ENCODE data around the gene RORC. TPM values are rescaled to one million over a fixed set of nuclear protein-coding genes. Genes with fewer than 3 reads are reported as not detected.
"Not testable (repeated sequence)": the region's sequence is repeated elsewhere in the genome, so short reads cannot be mapped to it uniquely, and the experiment has no call there.

RORC gene
- total RNA-seq = 10 to 100 TPM; 32.3 to 51.4 TPM

DNA sequence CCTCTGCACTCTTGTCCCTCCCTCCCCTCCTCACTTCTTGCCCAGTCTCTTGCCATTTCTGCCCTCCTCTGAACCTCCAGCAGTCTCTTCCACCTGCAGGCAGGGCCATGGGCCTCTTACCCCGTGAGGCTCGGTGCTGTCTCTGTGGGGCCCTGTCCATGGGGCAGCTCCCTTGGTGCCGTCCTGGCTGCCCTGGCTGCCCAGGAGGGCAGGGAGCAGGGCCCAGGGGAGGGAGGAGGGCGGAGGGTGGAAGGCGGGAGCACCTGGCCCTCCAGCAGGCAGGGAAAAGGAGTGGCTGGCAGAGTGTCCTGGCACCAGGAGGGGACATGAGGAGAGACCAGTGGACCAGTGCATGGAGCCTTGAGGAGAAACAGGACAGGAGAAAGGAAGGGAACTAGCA, at the start of gene RORC:
Gene RORC (minus strand): TSS at position 198 of the 400 bp plus-strand sequence. CDS start 38 bp downstream, at position 160.
- TF ChIP-seq, protein P1, sequence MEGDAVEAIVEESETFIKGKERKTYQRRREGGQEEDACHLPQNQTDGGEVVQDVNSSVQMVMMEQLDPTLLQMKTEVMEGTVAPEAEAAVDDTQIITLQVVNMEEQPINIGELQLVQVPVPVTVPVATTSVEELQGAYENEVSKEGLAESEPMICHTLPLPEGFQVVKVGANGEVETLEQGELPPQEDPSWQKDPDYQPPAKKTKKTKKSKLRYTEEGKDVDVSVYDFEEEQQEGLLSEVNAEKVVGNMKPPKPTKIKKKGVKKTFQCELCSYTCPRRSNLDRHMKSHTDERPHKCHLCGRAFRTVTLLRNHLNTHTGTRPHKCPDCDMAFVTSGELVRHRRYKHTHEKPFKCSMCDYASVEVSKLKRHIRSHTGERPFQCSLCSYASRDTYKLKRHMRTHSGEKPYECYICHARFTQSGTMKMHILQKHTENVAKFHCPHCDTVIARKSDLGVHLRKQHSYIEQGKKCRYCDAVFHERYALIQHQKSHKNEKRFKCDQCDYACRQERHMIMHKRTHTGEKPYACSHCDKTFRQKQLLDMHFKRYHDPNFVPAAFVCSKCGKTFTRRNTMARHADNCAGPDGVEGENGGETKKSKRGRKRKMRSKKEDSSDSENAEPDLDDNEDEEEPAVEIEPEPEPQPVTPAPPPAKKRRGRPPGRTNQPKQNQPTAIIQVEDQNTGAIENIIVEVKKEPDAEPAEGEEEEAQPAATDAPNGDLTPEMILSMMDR (IDR thresholded peaks at IDR 0.05) = peak in 1 of 7 experiments; percentile 22
- peak; percentile 72 to 95 (median 94) for TF ChIP-seq POLR2A (IDR thresholded peaks at IDR 0.05)
- peaks cover 85% of the 10 kb centered on the region for H3K4me1 ChIP-seq
- H3K27ac ChIP-seq = peak within 1 kb of the TSS; percentile 87 to 98 (median 94)
- no peaks in the 10 kb centered on the region for H3K9me3 ChIP-seq
- 16 to 36% methylated on average over 2 to 5 of the region's 5 CpGs for WGBS, 2 donors
- no peaks in the 10 kb centered on the region for H3K27me3 ChIP-seq
- H3K36me3 ChIP-seq (replicated peaks in 1 of 2; ENCODE audit: insufficient read depth in 1 of 2, low read depth in 2 of 2) = peaks cover 2 to 4% of the 10 kb centered on the region in 2 donors
- ATAC-seq = peak; percentile 80
- DNase-seq = peak; percentile 89 to 93 (median 92)
- H3K4me3 ChIP-seq = peak within 1 kb of the TSS; percentile 76 to 79
- intact Hi-C loops (cut with DNase I) = no loop called here

DNA sequence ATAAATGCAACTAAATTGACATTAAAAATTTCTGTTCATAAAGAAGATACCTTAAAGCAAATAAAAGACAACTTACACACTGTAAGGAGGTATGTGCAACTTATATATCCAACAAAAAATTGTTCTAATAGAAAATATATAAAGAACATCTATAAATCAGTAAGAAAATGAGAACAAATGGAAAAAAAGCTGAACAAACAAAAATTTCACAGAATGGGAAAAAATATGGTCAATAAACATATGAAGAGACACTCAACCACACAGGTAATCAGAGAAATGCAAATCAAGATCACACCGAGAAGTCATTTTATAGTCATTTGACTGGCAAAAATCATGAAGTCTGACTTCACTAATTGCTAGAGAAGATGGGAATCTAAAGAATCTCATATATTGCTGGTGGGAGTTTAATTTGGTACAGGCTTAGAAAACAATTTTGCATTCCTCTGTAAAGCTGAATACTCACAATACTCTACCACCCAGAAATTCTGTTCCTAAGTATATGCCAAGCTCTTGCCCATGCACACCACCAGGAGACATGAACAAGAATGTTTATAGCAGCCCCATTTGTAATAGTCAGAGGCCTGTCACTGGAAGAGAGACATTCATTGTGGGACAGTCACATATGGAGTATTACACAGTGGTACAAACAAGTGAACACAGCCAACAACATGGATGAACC, 44.0 kb upstream of the RORC start:
- DNase-seq (no peak), ATAC-seq (no peak)
- Histone ChIP-seq H3K27ac (no peak overlapping the region), H3K4me1 (no peaks in the 10 kb centered on the region), H3K27me3 (no peaks in the 10 kb centered on the region), H3K9me3 (no peaks in the 10 kb centered on the region), H3K4me3 (no peak overlapping the region), H3K36me3 (replicated peaks in 1 of 2; ENCODE audit: insufficient read depth in 1 of 2, low read depth in 2 of 2) (no peaks in the 10 kb centered on the region)
- TF ChIP-seq POLR2A (IDR thresholded peaks at IDR 0.05) = no peak
- TF ChIP-seq, protein P1 (IDR thresholded peaks at IDR 0.05) = no peak
- 85 to 93% methylated on average over 1 of the region's 1 CpG for WGBS, 2 donors
- intact Hi-C loops (cut with DNase I) = no loop called here

DNA sequence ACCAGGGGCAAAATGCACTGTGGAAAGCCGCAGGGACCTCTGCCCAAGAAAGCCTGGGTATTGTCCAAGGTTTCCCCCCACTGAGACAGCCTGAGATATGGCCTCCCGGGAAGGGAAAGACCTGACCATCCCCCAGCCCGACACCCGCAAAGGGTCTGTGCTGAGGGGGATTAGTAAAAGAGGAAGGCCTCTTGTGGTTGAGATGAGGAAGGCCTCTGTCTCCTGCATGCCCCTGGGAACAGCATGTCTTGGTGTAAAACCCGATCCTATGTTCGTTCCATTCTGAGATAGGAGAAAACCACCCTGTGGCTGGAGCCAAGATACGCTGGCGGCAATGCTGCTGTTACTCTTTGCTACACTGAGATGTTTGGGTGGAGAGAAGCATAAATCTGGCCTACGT, 41.2 kb upstream of the RORC start:
- ATAC-seq; H3K9me3 ChIP-seq; DNase-seq; intact Hi-C loops (cut with DNase I); H3K27me3 ChIP-seq; H3K4me3 ChIP-seq; H3K36me3 ChIP-seq (replicated peaks in 1 of 2; ENCODE audit: insufficient read depth in 1 of 2, low read depth in 2 of 2); H3K4me1 ChIP-seq: not testable (repeated sequence)
- WGBS, 2 donors = 51 to 75% methylated on average over 9 of the region's 9 CpGs
- peak overlapping the region in 3 of 4 donors; percentile 72 to 82 (median 75) for H3K27ac ChIP-seq

DNA sequence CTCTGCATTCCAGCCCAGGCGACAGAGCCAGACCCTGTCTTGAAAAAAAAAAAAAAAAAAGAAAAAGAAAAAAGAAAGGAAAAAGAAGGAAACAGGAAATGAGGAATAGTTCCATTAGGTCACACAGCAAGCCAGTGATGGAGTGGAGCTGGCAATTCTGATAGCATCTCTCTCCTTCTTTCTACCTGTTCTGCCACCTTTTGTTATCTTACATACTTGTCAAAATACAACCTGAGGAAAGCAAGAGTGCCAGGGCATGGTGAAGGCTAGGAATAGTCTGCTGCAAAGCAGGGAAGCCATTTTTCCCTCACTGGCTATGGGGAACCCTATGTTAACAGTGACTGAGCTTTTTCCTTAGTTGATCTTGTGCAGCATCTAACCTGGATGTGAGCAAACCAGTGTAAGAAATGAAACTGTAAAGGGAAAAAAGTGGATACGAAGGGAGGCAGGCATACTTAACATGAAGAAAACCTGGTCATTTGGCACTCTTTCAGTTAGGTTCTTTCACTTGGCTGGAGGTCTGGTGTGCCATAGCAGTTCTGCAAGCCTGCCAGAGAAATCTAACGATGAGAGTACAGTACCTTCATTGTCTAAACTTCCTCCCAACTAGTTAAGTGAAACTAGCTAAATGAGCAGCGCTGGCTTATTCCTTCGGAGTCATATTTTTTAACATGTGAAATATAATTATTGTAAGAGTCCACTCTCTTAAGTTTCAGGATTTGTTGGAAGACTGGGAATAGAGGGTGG, 39.9 kb upstream of the RORC start:
- peak in 1 of 3 donors; percentile 1 for TF ChIP-seq POLR2A (IDR thresholded peaks at IDR 0.05)
- TF ChIP-seq, protein P1 (IDR thresholded peaks at IDR 0.05) = no peak
- intact Hi-C loops (cut with DNase I) = no loop called here
- DNase-seq (peak in 1 of 4 donors; percentile 42), ATAC-seq (peak; percentile 89)
- Histone ChIP-seq H3K4me1 (no peaks in the 10 kb centered on the region), H3K27ac (peak overlapping the region; percentile 22 to 82 (median 74)), H3K36me3 (replicated peaks in 1 of 2; ENCODE audit: insufficient read depth in 1 of 2, low read depth in 2 of 2) (no peaks in the 10 kb centered on the region), H3K27me3 (peaks cover 0 to 3% of the 10 kb centered on the region in 2 donors), H3K4me3 (no peak overlapping the region), H3K9me3 (no peaks in the 10 kb centered on the region)
- WGBS, 2 donors = 34 to 46% methylated on average over 5 of the region's 5 CpGs

DNA sequence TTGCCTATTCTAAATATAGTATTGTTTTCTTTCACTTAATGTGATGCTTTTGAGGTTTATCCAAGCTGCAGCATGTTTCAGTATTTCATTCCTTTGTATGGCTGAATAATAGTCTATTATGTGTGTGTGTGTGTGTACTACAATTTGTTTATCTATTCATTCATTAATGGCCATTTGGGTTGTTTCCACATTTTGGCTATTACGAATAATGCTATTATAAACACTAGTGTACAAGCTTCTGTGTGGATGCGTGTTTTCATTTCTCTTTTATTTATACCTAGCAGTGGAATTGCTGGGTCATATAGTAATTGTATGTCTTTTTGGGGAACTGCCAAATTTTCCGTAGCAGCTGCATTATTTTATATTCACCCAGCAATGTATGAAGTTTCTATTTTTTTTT, 36.9 kb upstream of the RORC start:
- no peak for DNase-seq
- 56 to 57% methylated on average over 3 of the region's 3 CpGs for WGBS, 2 donors
- no peaks in the 10 kb centered on the region for H3K36me3 ChIP-seq (replicated peaks in 1 of 2; ENCODE audit: insufficient read depth in 1 of 2, low read depth in 2 of 2)
- H3K9me3 ChIP-seq = no peaks in the 10 kb centered on the region
- TF ChIP-seq, protein P1 (IDR thresholded peaks at IDR 0.05) = no peak
- no peak for TF ChIP-seq POLR2A (IDR thresholded peaks at IDR 0.05)
- no peak overlapping the region for H3K4me3 ChIP-seq
- H3K27ac ChIP-seq = no peak overlapping the region
- peaks cover 0 to 3% of the 10 kb centered on the region in 2 donors for H3K27me3 ChIP-seq
- H3K4me1 ChIP-seq = no peaks in the 10 kb centered on the region
- ATAC-seq = no peak
- intact Hi-C loops (cut with DNase I) = no loop called here
